HCT116 (cell line): ENCODE data around the gene GUCY2C. TPM values are rescaled to one million over a fixed set of nuclear protein-coding genes. Genes with fewer than 3 reads are reported as not detected.

Source experiments
- ATAC-seq: fragments of 200-7000 bp; cut with Tn5 transposase; 2 replicates; pipeline ENCODE4 v1.9.1; 2020; ENCODE audit warnings: mild to moderate bottlenecking, moderate library complexity
- BruUV-seq: library from RNA; stranded (reverse); fragments of 400-500 nt; replicated peaks from 2 replicates; lab custom pipeline; 2021; lab: Mats Ljungman, UMichigan
- CTCF ChIA-PET: fragments of 300-600 bp; sonication (Branson Sonifier 250); formaldehyde crosslinking; loops from one replicate; lab custom pipeline; 2021; ENCODE audit warnings: antibody characterized with exemption; lab: Charles Lee
- POLR2A ChIA-PET: fragments of 300-600, 350-600 bp; sonication (Branson Sonifier 250); formaldehyde crosslinking; loops from one replicate; lab custom pipeline; 2021; ENCODE audit warnings: antibody characterized with exemption; lab: Charles Lee
- RAD21 ChIA-PET, 2 experiments: fragments of 300-600 bp; sonication (Branson Sonifier 250); formaldehyde crosslinking; loops; one replicate each; lab custom pipeline; 2023; ENCODE audit warnings: low total read pairs in 2 of 2; ENCODE audit not compliant: uncharacterized antibody in 2 of 2, unreplicated experiment in 2 of 2, low non-redundant PET in 1 of 2; lab: Charles Lee
- DNase-seq: peaks from one replicate; pipeline ENCODE4 v3.0.0-alpha.2; 2010; ENCODE audit warnings: low read depth, low spot score
- H2AFZ ChIP-seq: fragments of 200-600 bp; shearing (Covaris generic), sonication (generic); 2 replicates; pipeline ENCODE4 v1.6.1; 2017; ENCODE audit warnings: low read depth, mixed run types, mixed read lengths, antibody characterized with exemption, low read length; ENCODE audit not compliant: poor library complexity, severe bottlenecking
- H3K27ac ChIP-seq: 2 replicates; pipeline ENCODE4 v1.5.1; 2012; ENCODE audit warnings: low read depth, low read length
- H3K27me3 ChIP-seq: fragments of 200-600 bp; sonication (generic); 2 replicates; pipeline ENCODE4 v1.6.1; 2016; ENCODE audit warnings: mixed run types, low read length, mixed read lengths; ENCODE audit not compliant: insufficient read depth
- H3K36me3 ChIP-seq, 2 experiments: fragments of 200-500 bp in 1 of 2; fragments of 200-600 bp in 1 of 2; sonication (Bioruptor generic) in 1 of 2; sonication (generic) in 1 of 2; 2 replicates each; pipeline versions ENCODE4 v1.5.1 to v1.6.1; 2014 to 2016; ENCODE audit warnings: low read length in 2 of 2, inconsistent platforms in 1 of 2, mixed read lengths in 1 of 2, mixed run types in 1 of 2; ENCODE audit not compliant: insufficient read depth in 2 of 2, control insufficient read depth in 1 of 2
- H3K4me1 ChIP-seq, 2 experiments: fragments of 200-600 bp in 1 of 2; sonication (generic) in 1 of 2; 2 replicates each; pipeline versions ENCODE4 v1.5.1 to v1.6.1; 2012 to 2017; ENCODE audit warnings: low read length in 2 of 2, inconsistent platforms in 1 of 2, mild to moderate bottlenecking in 1 of 2, mixed read lengths in 1 of 2, mixed run types in 1 of 2, moderate library complexity in 1 of 2; ENCODE audit not compliant: insufficient read depth in 2 of 2, control insufficient read depth in 1 of 2
- H3K4me2 ChIP-seq: fragments of 200-600 bp; sonication (generic); 2 replicates; pipeline ENCODE4 v1.6.1; 2017; ENCODE audit warnings: mixed run types, low read length, mixed read lengths
- H3K4me3 ChIP-seq, 2 experiments: fragments of 200-600 bp in 1 of 2; sonication (generic) in 1 of 2; replicated peaks in 1 of 2; 2 replicates each; pipeline ENCODE4 v1.5.1; 2011 to 2016; ENCODE audit warnings: low read length in 2 of 2, control low read depth in 1 of 2, low read depth in 1 of 2, mild to moderate bottlenecking in 1 of 2, mixed read lengths in 1 of 2, mixed run types in 1 of 2
- H3K79me2 ChIP-seq: fragments of 200-600 bp; sonication (generic); 2 replicates; pipeline ENCODE4 v1.6.1; 2017; ENCODE audit warnings: mild to moderate bottlenecking, mixed run types, low read length, moderate library complexity, mixed read lengths; ENCODE audit not compliant: insufficient read depth
- H3K9ac ChIP-seq: fragments of 200-600 bp; sonication (generic); 2 replicates; pipeline ENCODE4 v1.6.1; 2016; ENCODE audit warnings: low read length, mixed read lengths
- H3K9me2 ChIP-seq: fragments of 200-600 bp; sonication (generic), shearing (Covaris generic); 2 replicates; pipeline ENCODE4 v1.6.1; 2017; ENCODE audit warnings: mixed run types, mild to moderate bottlenecking, moderate library complexity; ENCODE audit not compliant: insufficient read depth
- H3K9me3 ChIP-seq, 2 experiments: fragments of 200-500 bp in 1 of 2; fragments of 200-600 bp in 1 of 2; sonication (Bioruptor generic) in 1 of 2; sonication (generic) in 1 of 2; 2 replicates each; pipeline ENCODE4 v1.6.1; 2014 to 2017; ENCODE audit warnings: low read length in 2 of 2, mixed read lengths in 2 of 2, inconsistent platforms in 1 of 2, low read depth in 1 of 2, mild to moderate bottlenecking in 1 of 2, mixed run types in 1 of 2, moderate library complexity in 1 of 2; ENCODE audit not compliant: control insufficient read depth in 1 of 2, insufficient read depth in 1 of 2
- H4K20me1 ChIP-seq: fragments of 200-600 bp; sonication (generic), shearing (Covaris generic); 2 replicates; pipeline ENCODE4 v1.6.1; 2017; ENCODE audit warnings: mixed run types, mild to moderate bottlenecking, moderate library complexity; ENCODE audit not compliant: insufficient read depth
- EGR1 ChIP-seq: IDR thresholded peaks from 2 replicates; pipeline ENCODE4 v1.6.1; 2012; ENCODE audit warnings: low read depth
- ELF1 ChIP-seq: IDR thresholded peaks from 2 replicates; pipeline ENCODE4 v1.6.1; 2012; ENCODE audit warnings: low read depth, borderline replicate concordance
- EZH2 ChIP-seq: fragments of 200-600 bp; sonication (generic); IDR thresholded peaks from 2 replicates; pipeline ENCODE4 v1.6.1; 2017; ENCODE audit warnings: antibody characterized with exemption, mixed run types
- EZH2phosphoT487 ChIP-seq: fragments of 200-600 bp; IDR thresholded peaks from 2 replicates; pipeline ENCODE4 v1.6.1; 2018; ENCODE audit warnings: antibody characterized with exemption, borderline replicate concordance
- FOSL1 ChIP-seq: IDR thresholded peaks from 2 replicates; pipeline ENCODE4 v1.6.1; 2012; ENCODE audit warnings: low read depth
- POLR2A ChIP-seq: IDR thresholded peaks from 2 replicates; pipeline ENCODE4 v1.7.0; 2011; ENCODE audit warnings: borderline replicate concordance; ENCODE audit not compliant: insufficient read depth, insufficient read length; ENCODE audit errors: extremely low read depth
- RAD21 ChIP-seq: IDR thresholded peaks from 2 replicates; pipeline ENCODE4 v1.6.1; 2012; ENCODE audit warnings: low read depth, mild to moderate bottlenecking
- SRF ChIP-seq: IDR thresholded peaks from 2 replicates; pipeline ENCODE4 v1.6.1; 2012; ENCODE audit warnings: low read depth
- intact Hi-C: fragments of 100-400 bp; cut with micrococcal nuclease; formaldehyde crosslinking; loops from 2 replicates; pipeline ENCODE4 v1.10.0; 2022
- total RNA-seq: library from RNA; stranded (reverse); gene quantifications from one replicate; pipeline ENCODE4 v1.2.1, GENCODE V29; 2021; ENCODE audit not compliant: unreplicated experiment
- TF ChIP-seq, protein P1 (sequence below): IDR thresholded peaks from 2 replicates; pipeline ENCODE4 v1.6.1; 2012; ENCODE audit warnings: low read depth
- TF ChIP-seq, protein P2 (sequence below): IDR thresholded peaks from 2 replicates; pipeline ENCODE4 v1.6.1; 2012
- TF ChIP-seq, protein P3 (sequence below), 3 experiments: fragments of 200-600 bp in 1 of 3; sonication (generic) in 1 of 3; IDR thresholded peaks in 2 of 3; conservative IDR thresholded peaks in 1 of 3; 2 replicates each; pipeline ENCODE4 v1.5.1; 2012 to 2017; ENCODE audit warnings: low read depth in 2 of 3, low read length in 2 of 3, antibody characterized with exemption in 1 of 3, borderline replicate concordance in 1 of 3, control low read depth in 1 of 3, mild to moderate bottlenecking in 1 of 3, mixed read lengths in 1 of 3, mixed run types in 1 of 3, moderate library complexity in 1 of 3; ENCODE audit not compliant: insufficient read depth in 1 of 3

Gene GUCY2C
- total RNA-seq, 1 experiment from 2014 or later: not detected

DNA sequence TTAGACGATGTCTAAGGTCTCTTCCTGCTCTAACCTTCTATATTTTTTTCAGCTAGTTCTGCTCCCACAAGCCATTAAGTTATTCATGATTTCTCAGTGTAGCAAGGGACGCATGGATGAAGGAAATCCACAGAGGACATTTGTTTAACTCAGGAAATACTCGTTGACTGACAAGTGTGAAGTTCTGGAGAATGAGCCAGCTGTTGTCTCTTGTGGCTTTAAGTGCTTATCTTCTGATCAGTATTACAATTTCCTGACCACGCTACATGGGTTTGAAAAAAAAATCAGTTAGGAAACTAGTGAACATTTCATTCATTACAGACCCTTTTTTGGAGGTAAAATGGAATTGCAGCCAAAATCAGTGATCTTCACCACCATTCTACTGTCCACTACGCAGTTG, 53.1 kb downstream of the GUCY2C start:
- intact Hi-C loops: no loop called here
- no peaks in the 10 kb centered on the region for H3K9me2 ChIP-seq
- H3K9me3 ChIP-seq: no peaks in the 10 kb centered on the region
- H3K27ac ChIP-seq: no peak overlapping the region
- BruUV-seq: no TSS peak
- H3K4me1 ChIP-seq: no peaks in the 10 kb centered on the region
- no peaks in the 10 kb centered on the region for H3K27me3 ChIP-seq
- TF ChIP-seq EZH2phosphoT487: no peak
- no peak for TF ChIP-seq EGR1
- no peak for TF ChIP-seq EZH2
- TF ChIP-seq POLR2A: no peak
- TF ChIP-seq, protein P1, sequence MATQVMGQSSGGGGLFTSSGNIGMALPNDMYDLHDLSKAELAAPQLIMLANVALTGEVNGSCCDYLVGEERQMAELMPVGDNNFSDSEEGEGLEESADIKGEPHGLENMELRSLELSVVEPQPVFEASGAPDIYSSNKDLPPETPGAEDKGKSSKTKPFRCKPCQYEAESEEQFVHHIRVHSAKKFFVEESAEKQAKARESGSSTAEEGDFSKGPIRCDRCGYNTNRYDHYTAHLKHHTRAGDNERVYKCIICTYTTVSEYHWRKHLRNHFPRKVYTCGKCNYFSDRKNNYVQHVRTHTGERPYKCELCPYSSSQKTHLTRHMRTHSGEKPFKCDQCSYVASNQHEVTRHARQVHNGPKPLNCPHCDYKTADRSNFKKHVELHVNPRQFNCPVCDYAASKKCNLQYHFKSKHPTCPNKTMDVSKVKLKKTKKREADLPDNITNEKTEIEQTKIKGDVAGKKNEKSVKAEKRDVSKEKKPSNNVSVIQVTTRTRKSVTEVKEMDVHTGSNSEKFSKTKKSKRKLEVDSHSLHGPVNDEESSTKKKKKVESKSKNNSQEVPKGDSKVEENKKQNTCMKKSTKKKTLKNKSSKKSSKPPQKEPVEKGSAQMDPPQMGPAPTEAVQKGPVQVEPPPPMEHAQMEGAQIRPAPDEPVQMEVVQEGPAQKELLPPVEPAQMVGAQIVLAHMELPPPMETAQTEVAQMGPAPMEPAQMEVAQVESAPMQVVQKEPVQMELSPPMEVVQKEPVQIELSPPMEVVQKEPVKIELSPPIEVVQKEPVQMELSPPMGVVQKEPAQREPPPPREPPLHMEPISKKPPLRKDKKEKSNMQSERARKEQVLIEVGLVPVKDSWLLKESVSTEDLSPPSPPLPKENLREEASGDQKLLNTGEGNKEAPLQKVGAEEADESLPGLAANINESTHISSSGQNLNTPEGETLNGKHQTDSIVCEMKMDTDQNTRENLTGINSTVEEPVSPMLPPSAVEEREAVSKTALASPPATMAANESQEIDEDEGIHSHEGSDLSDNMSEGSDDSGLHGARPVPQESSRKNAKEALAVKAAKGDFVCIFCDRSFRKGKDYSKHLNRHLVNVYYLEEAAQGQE: no peak
- TF ChIP-seq FOSL1: no peak
- ChIA-PET RAD21 (no interaction called here), CTCF (no interaction called here), POLR2A (no interaction called here)
- H3K4me2 ChIP-seq: no peak overlapping the region
- H3K9ac ChIP-seq: no peak overlapping the region
- no peak for DNase-seq
- no peaks in the 10 kb centered on the region for H3K79me2 ChIP-seq
- no peak overlapping the region for H3K4me3 ChIP-seq
- no peak for ATAC-seq
- no peaks in the 10 kb centered on the region for H4K20me1 ChIP-seq
- no peak overlapping the region for H2AFZ ChIP-seq
- no peaks in the 10 kb centered on the region for H3K36me3 ChIP-seq

DNA sequence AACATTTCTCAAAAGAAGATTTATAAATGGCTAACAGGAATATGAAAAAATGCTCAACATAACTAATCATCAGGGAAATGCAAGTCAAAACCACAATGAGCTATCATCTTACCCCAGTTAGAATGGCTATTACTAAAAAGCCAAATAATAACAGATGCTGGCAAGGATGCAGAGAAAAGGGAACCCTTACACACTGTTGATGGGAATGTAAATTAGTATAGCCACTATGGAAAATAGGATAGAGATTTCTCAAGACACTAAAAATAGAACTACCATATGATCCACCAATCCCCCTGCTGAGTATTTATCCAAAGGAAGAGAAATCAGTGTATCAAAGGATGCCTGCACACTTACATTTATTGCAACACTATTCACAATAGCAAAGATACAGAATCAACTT, 58.3 kb downstream of the GUCY2C start:
- Histone ChIP-seq H3K9ac (no peak overlapping the region), H3K79me2 (no peaks in the 10 kb centered on the region), H3K4me2 (no peak overlapping the region), H2AFZ (no peak overlapping the region), H3K27me3 (no peaks in the 10 kb centered on the region), H3K4me1 (no peaks in the 10 kb centered on the region), H3K9me2 (no peaks in the 10 kb centered on the region), H4K20me1 (no peaks in the 10 kb centered on the region), H3K27ac (no peak overlapping the region), H3K9me3 (no peaks in the 10 kb centered on the region), H3K36me3 (no peaks in the 10 kb centered on the region), H3K4me3 (no peak overlapping the region)
- ChIA-PET POLR2A (no interaction called here), CTCF (no interaction called here), RAD21 (no interaction called here)
- BruUV-seq: no TSS peak
- no peak for ATAC-seq
- TF ChIP-seq, protein P2, sequence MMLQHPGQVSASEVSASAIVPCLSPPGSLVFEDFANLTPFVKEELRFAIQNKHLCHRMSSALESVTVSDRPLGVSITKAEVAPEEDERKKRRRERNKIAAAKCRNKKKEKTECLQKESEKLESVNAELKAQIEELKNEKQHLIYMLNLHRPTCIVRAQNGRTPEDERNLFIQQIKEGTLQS: no peak
- TF ChIP-seq ELF1 (no peak), FOSL1 (no peak), RAD21 (no peak), SRF (no peak), EGR1 (no peak)
- TF ChIP-seq, protein P1: no peak
- TF ChIP-seq, protein P3, sequence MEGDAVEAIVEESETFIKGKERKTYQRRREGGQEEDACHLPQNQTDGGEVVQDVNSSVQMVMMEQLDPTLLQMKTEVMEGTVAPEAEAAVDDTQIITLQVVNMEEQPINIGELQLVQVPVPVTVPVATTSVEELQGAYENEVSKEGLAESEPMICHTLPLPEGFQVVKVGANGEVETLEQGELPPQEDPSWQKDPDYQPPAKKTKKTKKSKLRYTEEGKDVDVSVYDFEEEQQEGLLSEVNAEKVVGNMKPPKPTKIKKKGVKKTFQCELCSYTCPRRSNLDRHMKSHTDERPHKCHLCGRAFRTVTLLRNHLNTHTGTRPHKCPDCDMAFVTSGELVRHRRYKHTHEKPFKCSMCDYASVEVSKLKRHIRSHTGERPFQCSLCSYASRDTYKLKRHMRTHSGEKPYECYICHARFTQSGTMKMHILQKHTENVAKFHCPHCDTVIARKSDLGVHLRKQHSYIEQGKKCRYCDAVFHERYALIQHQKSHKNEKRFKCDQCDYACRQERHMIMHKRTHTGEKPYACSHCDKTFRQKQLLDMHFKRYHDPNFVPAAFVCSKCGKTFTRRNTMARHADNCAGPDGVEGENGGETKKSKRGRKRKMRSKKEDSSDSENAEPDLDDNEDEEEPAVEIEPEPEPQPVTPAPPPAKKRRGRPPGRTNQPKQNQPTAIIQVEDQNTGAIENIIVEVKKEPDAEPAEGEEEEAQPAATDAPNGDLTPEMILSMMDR (IDR thresholded peaks at IDR 0.05 in 2 of 3, conservative IDR thresholded peaks at IDR 0.05 in 1 of 3; ENCODE audit: borderline replicate concordance in 1 of 3, insufficient read depth in 1 of 3, low read depth in 2 of 3, low read length in 2 of 3): no peak
- intact Hi-C loops: loop anchor here (10.0 kb wide), 1 partner anchor 887 kb away; no protein-coding TSS in a partner anchor
- no peak for DNase-seq
